ENCODE measurements around the gene CIRBP.

Gene CIRBP

DNA sequence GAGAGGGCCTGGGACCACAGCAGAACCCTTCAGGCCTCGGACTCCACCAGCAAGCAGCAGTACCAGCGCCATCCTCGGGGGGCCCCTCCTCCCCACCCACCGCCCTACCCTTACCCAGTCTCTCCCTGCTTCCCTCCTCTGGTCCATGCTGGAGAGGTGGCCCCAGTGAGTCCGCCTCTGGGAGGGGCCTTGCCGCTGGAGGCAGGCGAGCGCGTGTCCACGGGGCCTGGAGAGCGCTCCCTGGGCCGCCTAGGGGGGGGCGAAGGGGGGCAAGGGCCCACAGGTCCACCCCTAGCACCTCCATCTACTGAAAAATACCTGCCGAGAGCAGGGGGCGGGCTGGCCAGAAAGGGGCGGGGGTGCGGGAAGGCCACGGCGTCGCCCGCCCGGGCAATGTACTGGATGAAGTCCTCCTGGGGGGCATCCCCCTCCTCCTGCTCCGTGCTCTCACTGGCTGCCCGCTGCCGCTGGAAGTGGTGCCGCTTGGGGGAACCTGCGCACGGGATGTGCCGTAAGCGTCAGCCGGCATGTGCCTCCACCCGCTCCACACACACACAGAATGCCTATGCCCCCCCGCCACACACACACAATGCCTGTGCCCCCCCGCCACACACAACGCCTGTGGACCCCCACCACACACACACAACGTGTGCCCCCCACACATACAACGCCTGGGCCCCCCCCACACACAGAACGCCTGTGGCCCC lies 38.2 kb upstream of the CIRBP start:
- DNase-seq (ENCODE audit: low read depth in 3 of 3, low spot score in 1 of 3) = no peak

DNA sequence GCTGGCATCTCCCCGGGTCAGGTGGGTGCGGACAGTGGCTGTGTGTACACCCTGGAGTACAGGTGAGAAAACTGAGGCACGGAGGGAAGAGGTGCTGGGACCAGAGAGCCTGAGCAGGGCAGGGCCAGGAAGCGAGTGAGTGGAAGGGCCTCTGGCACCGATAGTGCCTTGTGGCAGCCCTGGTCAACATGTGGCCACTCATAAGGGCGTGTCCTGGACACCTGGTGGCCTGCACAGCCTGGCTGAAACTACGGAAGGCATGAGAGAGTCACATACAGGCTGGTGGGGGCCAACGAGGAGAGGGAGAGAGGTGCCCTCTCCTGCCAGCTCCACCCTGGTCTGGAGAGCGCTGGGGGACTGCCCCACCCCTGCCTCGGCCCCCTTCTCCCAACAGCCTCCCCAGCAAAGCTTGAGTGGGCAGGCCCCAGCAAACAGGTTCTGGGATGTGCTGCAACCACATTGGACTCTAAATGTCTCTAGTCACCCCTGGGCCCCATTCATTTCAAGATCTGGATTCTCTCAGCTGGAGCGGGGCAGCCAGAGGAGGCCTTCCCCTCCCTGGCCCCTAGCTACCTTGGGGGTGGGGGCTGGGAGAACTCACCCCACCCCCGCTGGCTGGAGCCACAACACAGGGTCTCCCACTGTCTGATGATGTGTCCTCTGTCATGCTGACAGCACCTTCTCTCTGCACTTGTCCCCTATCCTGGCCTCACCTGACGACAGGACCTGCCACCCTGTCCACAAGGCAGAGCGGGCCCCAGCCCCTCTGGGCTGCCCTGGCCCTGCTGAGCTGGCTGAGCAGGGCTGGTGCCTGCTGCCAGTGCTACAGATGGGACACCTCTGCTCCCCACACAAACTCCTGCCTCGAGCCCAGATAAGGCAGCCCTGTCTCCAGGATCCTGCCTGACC lies 37.1 kb upstream of the CIRBP start:
- DNase-seq (ENCODE audit: low read depth in 3 of 3, low spot score in 1 of 3) = no peak

DNA sequence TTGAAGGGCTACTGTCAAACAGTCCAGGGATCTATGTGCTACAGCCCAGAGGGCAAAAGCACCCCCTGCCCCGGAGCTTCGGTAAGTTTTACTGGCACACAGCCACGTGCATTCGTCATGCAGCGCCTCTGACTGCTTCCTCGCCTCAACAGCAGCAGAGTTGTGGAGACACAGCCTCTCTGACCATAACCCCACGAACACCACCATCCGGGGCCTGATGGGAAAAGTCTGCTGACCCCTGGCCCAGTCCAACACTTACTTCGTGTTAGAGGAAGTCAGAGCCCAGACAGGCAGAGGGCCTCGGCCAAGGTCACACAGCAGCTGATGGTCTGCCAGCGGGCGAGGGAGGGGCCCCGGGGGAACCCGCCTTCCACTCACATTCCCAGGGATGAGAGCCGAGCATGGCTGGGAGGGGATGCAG lies 36.5 kb upstream of the CIRBP start:
- no peak for DNase-seq (ENCODE audit: low read depth in 3 of 3, low spot score in 1 of 3)

- DNase-seq (ENCODE audit: low read depth in 3 of 3, low spot score in 1 of 3) = no peak
Measured at GRCh38 chr19:1233115-1233667, 35.9 kb upstream of the CIRBP start.

DNA sequence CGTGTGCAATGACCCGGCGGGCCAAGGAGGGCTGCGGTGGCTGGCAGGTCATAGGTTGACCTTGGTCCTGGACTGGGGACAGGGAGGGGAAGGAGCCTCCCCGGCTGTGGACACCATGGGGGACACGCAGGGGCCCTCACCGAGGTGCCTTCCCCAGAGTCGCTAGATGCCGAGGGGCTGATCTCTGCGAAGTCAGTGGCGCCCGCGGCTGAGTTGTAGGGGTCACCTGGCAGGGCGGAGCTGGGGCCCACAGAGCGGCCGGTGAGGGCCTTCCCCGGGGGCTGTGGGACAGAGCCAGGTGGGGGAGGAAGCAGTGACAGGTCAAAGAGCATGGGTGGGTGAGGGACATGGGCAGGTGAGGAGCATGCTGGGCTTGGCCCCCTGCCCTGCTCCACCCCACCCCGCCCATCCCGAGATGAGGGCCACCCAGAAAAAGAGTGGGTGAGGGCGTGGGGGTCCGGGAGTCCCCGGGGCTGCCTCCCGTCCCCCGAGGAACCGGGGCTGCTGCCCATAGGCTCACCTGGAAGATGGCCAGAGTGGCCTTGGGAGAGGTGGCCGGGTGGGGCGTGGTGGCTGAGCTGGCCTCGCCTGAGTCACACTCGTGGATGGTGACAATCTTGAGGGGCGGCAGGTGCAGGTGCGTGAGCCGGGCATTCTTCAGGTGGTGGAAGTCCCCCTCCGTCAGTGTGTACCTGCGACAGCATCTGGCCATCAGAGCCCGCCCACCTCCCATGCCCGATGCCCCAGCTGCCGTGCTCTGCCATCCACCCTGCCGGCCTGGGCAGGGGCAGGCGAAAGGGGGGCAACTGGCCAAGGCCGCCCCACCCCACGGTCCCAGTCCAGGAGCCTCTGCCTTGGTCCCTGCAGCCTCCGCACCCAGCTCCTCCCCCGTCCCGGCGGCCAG lies 34.8 kb upstream of the CIRBP start:
- DNase-seq (ENCODE audit: low read depth in 3 of 3, low spot score in 1 of 3) = no peak

DNA sequence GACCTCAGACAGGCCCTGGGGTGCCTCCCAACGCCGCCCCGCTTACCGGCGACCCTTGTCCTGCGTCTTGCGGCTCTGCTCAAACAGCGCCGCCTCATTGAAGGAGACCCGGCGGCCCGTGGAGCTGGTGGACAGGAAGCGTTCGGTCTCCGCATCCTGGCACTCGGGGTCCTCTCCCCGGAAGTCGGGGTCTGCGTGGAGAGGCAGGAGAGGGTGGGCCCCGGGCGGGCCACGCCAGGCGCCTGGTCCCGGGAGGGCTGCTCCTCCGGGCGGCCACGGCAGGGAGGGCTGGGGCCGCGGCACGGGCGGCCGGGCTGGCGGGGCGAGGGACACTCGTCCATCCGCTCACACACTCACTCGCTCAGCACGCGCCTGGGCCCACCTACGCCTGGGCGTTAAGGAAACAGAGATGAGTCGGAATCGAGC lies 34.2 kb upstream of the CIRBP start:
- DNase-seq (ENCODE audit: low read depth in 3 of 3, low spot score in 1 of 3) = no peak

DNA sequence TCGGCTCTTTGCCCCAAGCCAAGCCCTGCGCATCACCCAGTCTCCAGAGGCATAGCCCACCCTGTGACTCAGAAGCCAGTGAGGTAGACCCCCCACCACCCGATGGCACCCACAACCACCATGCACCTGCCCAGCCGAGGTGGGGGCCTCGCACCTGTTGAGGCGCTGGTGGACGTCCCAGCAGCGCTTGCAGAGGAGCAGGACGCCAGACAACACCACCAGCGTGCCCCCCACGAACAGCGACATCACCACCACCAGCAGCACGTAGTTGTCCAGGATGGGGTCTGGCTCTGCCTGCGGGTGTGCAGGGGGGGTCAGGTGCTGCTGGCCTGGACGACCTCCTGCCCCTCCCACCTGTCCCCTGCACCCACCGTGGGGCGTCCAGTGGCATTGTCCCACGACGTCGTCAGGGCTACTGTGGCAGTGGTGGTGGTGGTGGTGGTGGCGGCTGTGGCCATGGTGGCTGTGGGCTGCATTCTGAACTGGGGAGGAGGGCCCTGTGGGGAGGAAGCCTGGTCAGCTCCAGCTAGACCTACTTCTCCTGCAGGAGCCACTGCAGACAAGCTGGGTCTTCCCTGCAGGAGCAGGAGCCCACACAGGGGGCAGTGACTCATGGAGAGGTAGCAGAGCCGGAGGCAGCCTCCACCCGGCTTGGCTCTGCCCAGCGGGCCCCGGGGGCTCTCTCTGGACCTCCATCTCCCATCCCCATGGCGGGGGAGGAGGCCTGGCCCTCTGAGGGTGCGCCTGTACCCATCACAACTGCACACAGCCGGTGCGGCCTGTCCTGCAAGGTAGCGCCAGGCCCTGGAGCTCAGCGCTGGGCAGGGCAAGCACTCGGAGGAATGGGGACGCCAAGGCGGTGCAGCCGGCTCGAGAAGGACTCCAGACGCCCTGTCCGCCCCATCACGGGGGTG lies 33.2 kb upstream of the CIRBP start:
- no peak for DNase-seq (ENCODE audit: low read depth in 3 of 3, low spot score in 1 of 3)

DNA sequence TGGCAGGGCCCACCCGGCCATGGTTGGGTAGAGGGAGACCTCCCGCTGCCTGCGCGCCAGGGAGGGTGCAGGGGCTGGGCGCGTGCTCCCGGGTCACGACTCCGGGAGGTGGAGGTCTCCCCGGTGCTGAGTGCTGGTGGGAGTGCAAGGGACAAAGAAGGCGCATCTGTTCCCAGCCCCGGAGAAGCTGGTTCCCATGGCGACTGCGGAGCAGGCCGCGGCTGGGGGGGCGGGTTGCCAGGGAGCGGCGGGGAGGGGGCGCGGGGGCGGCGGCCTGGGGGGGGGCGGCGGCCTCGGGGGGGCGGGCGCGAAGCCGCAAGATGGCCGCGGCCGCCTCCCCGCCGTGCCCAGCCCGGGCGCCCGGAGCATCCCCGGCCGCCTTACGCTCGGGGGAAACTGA lies 32.6 kb upstream of the CIRBP start:
- no peak for DNase-seq (ENCODE audit: low read depth in 3 of 3, low spot score in 1 of 3)

- no peak for DNase-seq (ENCODE audit: low read depth in 3 of 3, low spot score in 1 of 3)
Measured at GRCh38 chr19:1237027-1237659, 32.0 kb upstream of the CIRBP start.

- DNase-seq (ENCODE audit: low read depth in 3 of 3, low spot score in 1 of 3) = no peak
Measured at GRCh38 chr19:1237754-1238368, 31.3 kb upstream of the CIRBP start, which contains the start of gene CBARP. Gene CBARP, minus strand, starts transcription at chr19:1238005. Its CDS starts 1,905 bp downstream, at chr19:1236100.

DNA sequence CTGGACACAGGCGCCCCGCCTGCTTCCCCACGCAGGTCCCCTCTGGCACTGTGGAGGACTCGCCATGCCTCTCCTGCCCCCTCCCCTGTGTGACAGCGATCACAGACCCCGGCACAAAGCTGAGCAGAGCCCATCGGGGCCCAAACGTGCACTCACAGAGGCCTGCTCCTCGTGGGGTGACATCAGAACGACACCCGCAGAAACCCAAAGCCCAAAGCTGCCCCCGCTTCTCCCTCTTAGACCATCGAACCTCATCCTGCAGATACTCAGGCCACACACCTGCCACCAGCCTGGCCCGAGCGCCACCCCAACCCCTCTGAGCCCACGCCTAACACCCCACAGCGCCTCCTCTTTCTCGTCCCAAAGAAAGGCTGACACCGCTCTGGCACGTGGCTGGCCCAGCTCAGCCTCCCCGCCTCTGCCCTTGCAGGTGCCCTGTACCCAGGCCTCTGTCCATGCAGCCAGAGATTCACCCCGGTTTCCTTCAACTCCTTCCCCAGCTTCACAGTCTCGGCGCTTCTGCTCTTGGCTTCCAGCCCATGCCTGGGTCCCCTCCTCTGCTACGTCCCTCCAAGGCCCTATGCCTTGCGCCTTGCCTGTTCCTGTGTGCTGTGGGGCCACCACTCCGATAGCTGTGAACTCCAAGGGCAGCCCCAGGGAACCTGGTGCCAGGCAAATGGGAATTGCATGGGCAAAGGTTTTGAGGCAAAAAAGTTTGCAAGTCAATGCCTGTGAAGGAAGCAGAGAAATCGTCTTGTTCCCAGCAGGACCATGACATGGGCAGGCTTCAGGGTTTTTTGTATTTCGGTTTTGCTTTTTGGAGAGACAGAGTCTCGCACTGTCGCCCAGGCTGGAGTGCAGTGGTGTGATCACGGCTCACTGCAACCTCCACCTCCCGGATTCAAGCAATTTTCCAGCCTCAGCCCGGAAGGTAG lies 30.5 kb upstream of the CIRBP start:
- no peak for DNase-seq (ENCODE audit: low read depth in 3 of 3, low spot score in 1 of 3)

DNA sequence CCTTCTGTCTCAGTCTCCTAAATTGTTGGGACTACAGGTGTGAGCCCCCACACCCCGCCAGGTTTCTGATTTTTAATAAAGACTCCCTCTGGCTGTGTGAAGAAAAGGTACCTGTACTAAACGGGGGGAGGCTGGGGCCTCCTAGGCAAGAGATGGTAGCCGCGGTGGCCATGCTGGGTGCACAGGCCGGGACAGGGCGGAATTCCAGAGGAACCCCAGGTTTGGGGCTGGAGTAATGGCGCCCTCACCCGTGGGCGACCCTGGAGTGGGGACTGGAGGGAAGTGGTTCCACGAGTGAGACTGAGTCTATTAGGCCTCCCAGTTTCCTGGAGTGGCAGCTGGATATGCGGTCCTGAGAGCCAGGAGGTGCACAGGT lies 29.7 kb upstream of the CIRBP start:
- DNase-seq (ENCODE audit: low read depth in 3 of 3, low spot score in 1 of 3) = no peak

DNA sequence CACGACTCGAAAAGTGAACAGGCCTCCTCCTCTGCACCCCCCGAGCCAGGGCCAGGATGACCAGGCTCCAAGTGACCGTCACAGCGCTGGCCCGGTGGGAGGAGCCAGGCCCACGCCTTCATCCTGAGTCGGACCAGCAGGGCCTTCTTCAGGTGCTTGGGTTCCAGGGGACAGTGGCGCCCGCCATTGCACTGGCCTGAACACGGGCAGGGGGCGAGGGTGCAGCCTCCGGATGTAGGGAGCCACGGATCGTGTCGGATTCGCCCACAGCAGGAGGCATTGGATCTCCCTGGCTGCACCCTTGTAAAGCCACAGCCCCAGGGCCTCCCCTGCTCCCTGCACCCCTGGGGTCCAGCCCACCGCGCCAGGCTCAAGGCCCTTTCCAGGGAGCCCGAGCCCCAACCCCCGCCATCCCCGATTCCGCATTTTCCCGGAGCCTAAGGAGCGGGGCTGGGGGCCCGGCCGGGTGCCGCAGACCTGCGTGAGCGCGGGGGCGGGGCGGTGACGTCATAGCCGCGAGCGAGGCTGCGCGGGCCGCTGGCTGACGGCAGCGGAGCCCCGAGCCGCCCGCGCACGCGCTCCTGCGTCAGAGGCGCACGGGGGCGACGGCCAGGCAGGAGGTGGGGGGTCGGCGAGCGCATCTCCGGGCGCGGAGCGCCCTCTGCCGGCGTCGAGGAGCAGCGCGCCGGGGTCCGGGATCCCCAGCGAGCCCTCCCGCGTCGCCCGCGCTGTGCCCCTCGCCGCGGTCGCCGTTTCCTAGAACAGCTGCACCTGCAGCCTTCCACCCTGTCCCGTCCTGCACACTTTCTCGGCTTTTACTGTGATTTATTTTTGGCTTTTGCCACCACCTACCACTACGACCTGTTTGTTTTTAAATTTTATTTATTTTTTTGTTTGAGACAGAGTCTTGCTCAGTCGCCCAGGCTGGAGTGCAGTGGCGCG lies 29.1 kb upstream of the CIRBP start:
- DNase-seq (ENCODE audit: low read depth in 3 of 3, low spot score in 1 of 3) = peak; percentile 77 to 91 (median 91)

GRCh38 chr19:1240925-1241324 lies 28.2 kb upstream of the CIRBP start:
- DNase-seq (ENCODE audit: low read depth in 3 of 3, low spot score in 1 of 3) = no peak

DNA sequence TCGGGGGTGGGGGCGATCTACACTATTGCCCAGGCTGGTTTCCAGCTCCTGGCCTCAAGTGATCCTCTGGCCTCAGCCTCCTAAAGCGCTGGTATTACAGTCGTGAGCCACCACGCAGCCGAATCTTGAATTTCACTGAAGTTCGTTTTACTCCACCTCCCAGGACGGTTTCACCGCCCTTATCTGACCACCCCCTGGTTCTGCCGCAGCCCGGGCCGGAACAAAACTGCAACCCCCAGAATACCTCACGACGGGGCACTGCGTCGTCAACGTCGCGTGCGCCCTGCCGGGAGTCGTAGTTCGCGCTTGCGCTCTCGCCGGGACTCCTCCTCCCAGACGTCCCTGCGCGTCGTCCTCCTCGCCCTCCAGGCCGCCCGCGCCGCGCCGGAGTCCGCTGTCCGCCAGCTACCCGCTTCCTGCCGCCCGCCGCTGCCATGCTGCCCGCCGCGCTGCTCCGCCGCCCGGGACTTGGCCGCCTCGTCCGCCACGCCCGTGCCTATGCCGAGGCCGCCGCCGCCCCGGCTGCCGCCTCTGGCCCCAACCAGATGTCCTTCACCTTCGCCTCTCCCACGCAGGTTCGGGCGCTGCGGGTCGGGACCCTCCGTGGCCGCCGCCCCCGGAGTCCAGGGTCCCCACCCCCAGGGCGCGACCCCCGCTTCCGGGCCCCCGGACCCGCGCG lies 27.6 kb upstream of the CIRBP start, which contains the start of gene ATP5F1D:
Gene ATP5F1D (plus strand): TSS at position 335 of the 679 bp plus-strand sequence. CDS start 100 bp downstream, at position 435.
- DNase-seq (ENCODE audit: low read depth in 3 of 3, low spot score in 1 of 3) = peak; percentile 72 to 90 (median 83)

All from stimulated activated CD4-positive, alpha-beta T cell treated with anti-CD3 and anti-CD28 coated beads, TNF-alpha, amount 100 ng/mL, for 1 hour (primary cell).